HepG2 (cell line): ENCODE data around the gene NDUFS1. TPM values are rescaled to one million over a fixed set of nuclear protein-coding genes. Genes with fewer than 3 reads are reported as not detected.

Experiments
- ADNP ChIP-seq: sonication (generic); formaldehyde crosslinking; IDR thresholded peaks from 2 replicates; pipeline ENCODE4 v1.4.0; 2020; ENCODE audit warnings: missing genetic modification reagents
- ATF3 ChIP-seq: sonication (generic); formaldehyde crosslinking; IDR thresholded peaks from 2 replicates; pipeline ENCODE4 v1.4.0; 2020; ENCODE audit warnings: missing genetic modification reagents
- CREM ChIP-seq, 2 experiments: sonication (generic) in 1 of 2; formaldehyde crosslinking in 1 of 2; IDR thresholded peaks; 2 replicates each; pipeline versions ENCODE4 v1.4.0 to v1.6.1; 2016 to 2020; ENCODE audit warnings: antibody characterized with exemption in 1 of 2, mild to moderate bottlenecking in 1 of 2, missing genetic modification reagents in 1 of 2
- EP300 ChIP-seq, 3 experiments: sonication (generic) in 1 of 3; formaldehyde crosslinking in 1 of 3; IDR thresholded peaks; 2 replicates each; pipeline versions ENCODE4 v1.5.1 to v1.6.1; 2011 to 2020; ENCODE audit warnings: low read depth in 2 of 3, low read length in 2 of 3, borderline replicate concordance in 1 of 3, improper control_type of control experiment in 1 of 3, mild to moderate bottlenecking in 1 of 3, missing genetic modification reagents in 1 of 3, moderate library complexity in 1 of 3
- FOSL2 ChIP-seq: sonication (generic); formaldehyde crosslinking; IDR thresholded peaks from 2 replicates; pipeline ENCODE4 v1.4.0; 2020; ENCODE audit warnings: missing genetic modification reagents
- FOXA3 ChIP-seq: IDR thresholded peaks from 2 replicates; pipeline ENCODE4 v1.6.1; 2016; ENCODE audit warnings: missing genetic modification reagents, missing compliant biosample characterization
- GATAD2A ChIP-seq: IDR thresholded peaks from 2 replicates; pipeline ENCODE4 v1.6.1; 2016
- KDM5A ChIP-seq: fragments of 200-600 bp; sonication (generic); IDR thresholded peaks from 2 replicates; pipeline ENCODE4 v1.7.0; 2018; ENCODE audit warnings: antibody characterized with exemption, mild to moderate bottlenecking, low read length, borderline replicate concordance
- PHF20 ChIP-seq: sonication (generic); formaldehyde crosslinking; IDR thresholded peaks from 2 replicates; pipeline ENCODE4 v1.5.0; 2020; ENCODE audit warnings: mild to moderate bottlenecking, missing genetic modification reagents
- PLRG1 ChIP-seq: fragments of 450-650 bp; conservative IDR thresholded peaks from 2 replicates; pipeline ENCODE4 v1.6.1; 2016
- POGZ ChIP-seq: sonication (generic); formaldehyde crosslinking; IDR thresholded peaks from 2 replicates; pipeline ENCODE4 v1.4.0; 2020; ENCODE audit warnings: mild to moderate bottlenecking, missing genetic modification reagents
- SNAPC5 ChIP-seq: sonication (generic); formaldehyde crosslinking; IDR thresholded peaks from 2 replicates; pipeline ENCODE4 v1.8.1; 2023; ENCODE audit warnings: mild to moderate bottlenecking, missing genetic modification reagents, borderline replicate concordance
- STAT6 ChIP-seq: sonication (generic); formaldehyde crosslinking; IDR thresholded peaks from 2 replicates; pipeline ENCODE4 v1.4.0; 2020; ENCODE audit warnings: missing genetic modification reagents, mild to moderate bottlenecking, borderline replicate concordance
- TBX2 ChIP-seq: sonication (generic); formaldehyde crosslinking; IDR thresholded peaks from 2 replicates; pipeline ENCODE4 v1.5.0; 2020; ENCODE audit warnings: missing genetic modification reagents, mild to moderate bottlenecking, borderline replicate concordance
- TCF12 ChIP-seq, 2 experiments: fragments of 450-650 bp in 1 of 2; sonication (generic) in 1 of 2; formaldehyde crosslinking in 1 of 2; IDR thresholded peaks; 2 replicates each; pipeline versions ENCODE4 v1.6.1 to v1.8.0; 2017 to 2022; ENCODE audit warnings: antibody characterized with exemption in 1 of 2, mild to moderate bottlenecking in 1 of 2, missing genetic modification reagents in 1 of 2, moderate library complexity in 1 of 2
- THAP11 ChIP-seq: IDR thresholded peaks from 2 replicates; pipeline ENCODE4 v1.6.1; 2016; ENCODE audit warnings: missing biosample characterization, missing genetic modification reagents
- THAP8 ChIP-seq: sonication (generic); formaldehyde crosslinking; IDR thresholded peaks from 2 replicates; pipeline ENCODE4 v1.5.1; 2020; ENCODE audit warnings: missing genetic modification reagents, mild to moderate bottlenecking, borderline replicate concordance
- XBP1 ChIP-seq: sonication (generic); formaldehyde crosslinking; IDR thresholded peaks from 2 replicates; pipeline ENCODE4 v1.5.0; 2020; ENCODE audit warnings: missing genetic modification reagents
- ZBTB20 ChIP-seq: sonication (generic); formaldehyde crosslinking; IDR thresholded peaks from 2 replicates; pipeline ENCODE4 v1.8.1; 2023; ENCODE audit warnings: missing genetic modification reagents, low read depth, mild to moderate bottlenecking, borderline replicate concordance
- ZBTB7B ChIP-seq: sonication (generic); formaldehyde crosslinking; IDR thresholded peaks from 2 replicates; pipeline ENCODE4 v1.4.0; 2020; ENCODE audit warnings: missing genetic modification reagents
- ZNF207 ChIP-seq: fragments of 450-650 bp; IDR thresholded peaks from 2 replicates; pipeline ENCODE4 v1.6.1; 2016; ENCODE audit warnings: antibody characterized with exemption, borderline replicate concordance
- ZNF264 ChIP-seq: sonication (generic); formaldehyde crosslinking; IDR thresholded peaks from 2 replicates; pipeline ENCODE4 v1.4.0; 2020; ENCODE audit warnings: missing genetic modification reagents
- ZNF367 ChIP-seq: sonication (generic); formaldehyde crosslinking; IDR thresholded peaks from 2 replicates; pipeline ENCODE4 v1.4.0; 2020; ENCODE audit warnings: missing genetic modification reagents, borderline replicate concordance
- ZNF746 ChIP-seq: sonication (generic); formaldehyde crosslinking; IDR thresholded peaks from 2 replicates; pipeline ENCODE4 v1.8.0; 2022; ENCODE audit warnings: mild to moderate bottlenecking, missing genetic modification reagents
- polyA plus RNA-seq, 8 experiments: library from polyadenylated mRNA; depleted of rRNA in 3 of 8; stranded (reverse) in 7 of 8; unstranded in 1 of 8; fragments of >200 nt; fragmentation: Illumina TruSeq in 4 of 8; extraction: Trizol in 4 of 8; gene quantifications; 2 replicates each; pipeline versions ENCODE4 v1.2.1 to v1.2.3, GENCODE V29; 2011 to 2016; ENCODE audit warnings: low read depth in 4 of 8, missing spikeins in 1 of 8, mixed read lengths in 1 of 8; ENCODE audit not compliant: insufficient read depth in 1 of 8
- total RNA-seq, 5 experiments: library from RNA; depleted of rRNA; stranded (reverse); fragments of >200 nt; fragmentation: Illumina TruSeq; extraction: Trizol; gene quantifications; 2 replicates each; pipeline ENCODE4 v1.2.3, GENCODE V29; 2016; ENCODE audit warnings: low read depth in 1 of 5
- TF ChIP-seq, protein P1 (sequence below): sonication (generic); formaldehyde crosslinking; IDR thresholded peaks from 2 replicates; pipeline ENCODE4 v1.5.0; 2020; ENCODE audit warnings: missing genetic modification reagents, mild to moderate bottlenecking, borderline replicate concordance

Gene NDUFS1
- total and polyA plus RNA-seq, 2 of the 13 experiments (the other 11 are each of a cell fraction or from before 2014, with no cell fraction given), result 139 to 242 TPM

- TF ChIP-seq ZNF746 (CRISPR knock-in tag) (no peak), ZNF207 (no peak), FOSL2 (CRISPR knock-in tag) (no peak), STAT6 (no peak), KDM5A (peak; percentile 47; the same call in 1 of the 2 replicates), XBP1 (no peak), CREM (IDR thresholded peaks at IDR 0.05) (0 out of 2 replicates have a peak, but pooled peaks have one; percentile 31), CREM (CRISPR knock-in tag; IDR thresholded peaks at IDR 0.05) (no peak), TBX2 (CRISPR knock-in tag) (no peak), ATF3 (CRISPR knock-in tag) (no peak), PHF20 (CRISPR knock-in tag) (no peak), THAP8 (CRISPR knock-in tag) (no peak), PLRG1 (no peak), FOXA3 (peak; percentile 62), GATAD2A (CRISPR knock-in tag) (no peak), THAP11 (peak; percentile 47; the same call in 1 of the 2 replicates), SNAPC5 (CRISPR knock-in tag) (no peak), ZBTB20 (0 out of 2 replicates have a peak, but pooled peaks have one; percentile 11), ADNP (CRISPR knock-in tag) (no peak), TCF12 (IDR thresholded peaks at IDR 0.05) (no peak), TCF12 (CRISPR knock-in tag; IDR thresholded peaks at IDR 0.05) (0 out of 2 replicates have a peak, but pooled peaks have one; percentile 5), POGZ (CRISPR knock-in tag) (no peak), ZNF367 (CRISPR knock-in tag) (0 out of 2 replicates have a peak, but pooled peaks have one; percentile 29), EP300 (IDR thresholded peaks at IDR 0.05; ENCODE audit: low read depth in 2 of 2, low read length in 2 of 2) (0 out of 4 replicates have a peak, but pooled peaks of 1 of the 2 experiments have one; percentile 37), EP300 (CRISPR knock-in tag; IDR thresholded peaks at IDR 0.05; ENCODE audit: borderline replicate concordance) (no peak), ZNF264 (CRISPR knock-in tag) (no peak), ZBTB7B (CRISPR knock-in tag) (no peak)
- TF ChIP-seq, protein P1, sequence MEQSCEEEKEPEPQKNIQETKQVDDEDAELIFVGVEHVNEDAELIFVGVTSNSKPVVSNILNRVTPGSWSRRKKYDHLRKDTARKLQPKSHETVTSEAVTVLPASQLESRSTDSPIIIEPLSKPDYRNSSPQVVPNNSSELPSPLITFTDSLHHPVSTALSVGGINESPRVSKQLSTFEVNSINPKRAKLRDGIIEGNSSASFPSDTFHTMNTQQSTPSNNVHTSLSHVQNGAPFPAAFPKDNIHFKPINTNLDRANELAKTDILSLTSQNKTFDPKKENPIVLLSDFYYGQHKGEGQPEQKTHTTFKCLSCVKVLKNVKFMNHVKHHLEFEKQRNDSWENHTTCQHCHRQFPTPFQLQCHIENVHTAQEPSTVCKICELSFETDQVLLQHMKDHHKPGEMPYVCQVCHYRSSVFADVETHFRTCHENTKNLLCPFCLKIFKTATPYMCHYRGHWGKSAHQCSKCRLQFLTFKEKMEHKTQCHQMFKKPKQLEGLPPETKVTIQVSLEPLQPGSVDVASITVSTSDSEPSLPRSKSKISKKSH, result no peak
Observed at GRCh38 chr2:206086716-206087350, 72.4 kb downstream of the NDUFS1 start (continued).
